GM12873 (cell line): ENCODE data around the gene CEP97.

Source experiments
- CTCF ChIP-seq: IDR thresholded peaks from 2 replicates; pipeline ENCODE4 v1.5.1; 2012; ENCODE audit warnings: low read depth, mild to moderate bottlenecking, moderate library complexity, low read length, control low read depth; ENCODE audit not compliant: insufficient read depth; ENCODE audit errors: missing control alignments

The CEP97 gene

DNA sequence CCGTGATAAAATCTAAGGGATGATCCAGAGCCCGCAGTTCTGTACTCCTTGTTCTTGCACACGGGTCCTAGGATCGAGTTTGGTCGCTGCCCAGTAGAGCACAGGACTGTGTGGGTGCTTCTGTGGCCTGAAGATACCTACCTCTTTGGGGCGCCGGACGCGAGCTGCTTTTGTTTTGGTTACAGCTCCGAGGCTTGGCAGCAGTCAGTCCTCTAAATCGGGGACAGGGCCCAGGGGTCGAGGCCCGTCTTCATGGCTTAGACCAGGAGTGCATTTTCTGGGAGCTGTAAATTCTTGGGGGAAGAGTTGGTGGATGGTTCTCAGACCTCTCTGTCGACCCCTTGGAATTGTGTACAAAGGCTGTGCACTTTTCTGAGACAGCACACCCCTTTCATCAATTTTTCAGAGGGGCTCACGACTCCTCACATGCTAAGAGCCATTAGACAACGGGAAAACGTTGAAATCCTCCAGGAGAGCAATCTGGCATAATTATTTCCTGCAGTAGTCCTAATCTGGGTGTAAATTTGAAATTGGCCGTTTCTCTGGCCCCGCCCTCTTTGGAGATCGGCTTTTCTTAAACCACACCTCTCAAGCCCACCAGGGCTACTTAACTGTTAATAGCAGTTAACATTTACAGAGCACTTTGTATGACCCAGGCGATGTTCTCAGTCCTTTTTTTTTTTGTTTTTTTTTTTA is 928 bp downstream of the CEP97 start:
- TF ChIP-seq CTCF = no peak

DNA sequence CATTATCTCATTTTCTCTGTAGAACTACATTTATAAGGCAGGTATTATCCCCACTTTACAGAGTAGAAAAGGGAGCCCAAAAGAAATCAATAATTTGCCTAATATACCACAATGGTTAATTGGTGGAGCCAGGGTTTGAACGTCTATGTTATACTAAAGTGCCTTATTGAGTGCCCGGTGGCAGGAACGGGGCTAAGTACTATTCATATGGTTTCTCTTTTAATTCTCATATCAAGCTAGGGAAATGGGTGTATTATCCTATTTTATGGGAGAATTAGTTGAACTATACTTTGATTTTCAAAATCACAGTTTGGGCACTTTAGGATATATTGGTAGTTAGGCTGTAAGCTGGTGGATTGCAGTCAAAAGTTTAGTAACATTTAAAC is 1.5 kb downstream of the CEP97 start:
- no peak for TF ChIP-seq CTCF

GRCh38 chr3:101729586-101729985 is 5.2 kb downstream of the CEP97 start:
- TF ChIP-seq CTCF = no peak

DNA sequence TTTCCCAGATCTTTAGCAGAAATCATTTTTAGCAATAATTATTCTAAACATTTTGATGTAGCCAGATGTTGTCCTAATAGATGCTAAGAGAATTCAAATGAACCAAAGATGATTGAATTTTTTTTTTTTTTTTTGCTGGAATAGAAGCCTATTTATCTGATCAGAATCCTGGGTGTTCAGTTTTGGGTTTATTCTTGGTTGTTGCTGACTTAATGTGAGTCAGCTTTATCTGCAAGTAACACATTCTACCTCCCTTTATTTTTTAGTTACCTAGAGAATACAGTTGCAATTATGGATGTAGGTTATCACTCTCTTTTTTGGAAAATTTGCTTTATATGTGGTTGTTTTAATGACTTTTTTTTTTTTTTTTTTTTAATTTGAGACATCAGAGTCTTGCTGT is 6.4 kb downstream of the CEP97 start:
- no peak for TF ChIP-seq CTCF

DNA sequence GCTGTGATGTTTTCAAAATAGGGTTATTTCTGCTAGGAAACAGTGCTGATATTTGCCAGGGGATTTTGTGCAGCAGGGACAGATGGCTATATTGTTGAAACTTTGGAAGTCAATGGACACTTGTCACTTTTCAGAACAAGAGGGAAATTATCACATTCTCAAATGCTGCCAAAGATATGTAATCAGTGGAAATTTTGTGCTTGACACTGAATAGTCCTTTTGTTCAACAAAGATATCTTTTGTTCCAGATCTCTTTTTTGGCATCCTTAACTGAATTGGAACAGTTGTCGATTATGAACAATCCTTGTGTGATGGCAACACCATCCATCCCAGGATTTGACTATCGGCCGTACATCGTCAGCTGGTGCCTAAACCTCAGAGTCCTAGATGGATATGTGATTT is 7.8 kb downstream of the CEP97 start:
- TF ChIP-seq CTCF = no peak

DNA sequence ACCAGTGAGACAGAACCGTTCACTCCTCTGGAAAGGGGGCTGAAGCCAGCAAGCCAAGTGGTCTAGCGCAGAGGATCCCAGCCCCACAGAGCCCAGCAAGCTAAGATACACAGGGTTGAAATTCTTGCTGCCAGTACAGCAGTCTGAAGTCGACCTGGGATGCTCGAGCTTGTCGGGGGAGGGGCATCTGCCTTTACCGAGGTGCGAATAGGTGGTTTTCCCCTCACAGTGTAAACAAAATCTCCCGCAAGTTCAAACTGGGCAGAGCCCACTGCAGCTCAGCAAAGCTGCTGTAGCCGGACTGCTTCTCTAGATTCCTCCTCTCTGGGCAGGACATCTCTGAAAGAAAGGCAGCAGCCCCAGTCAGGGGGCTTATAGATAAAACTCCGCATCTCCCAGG is 11.4 kb downstream of the CEP97 start:
- TF ChIP-seq CTCF = no peak

- no peak for TF ChIP-seq CTCF
Observed at GRCh38 chr3:101744811-101745210, 20.4 kb downstream of the CEP97 start.

GRCh38 chr3:101758224-101758623 is 33.8 kb downstream of the CEP97 start:
- TF ChIP-seq CTCF = no peak
